H1 (cell line): ENCODE results near the gene NFX1. TPM values are rescaled to one million over a fixed set of nuclear protein-coding genes. Genes with fewer than 3 reads are reported as not detected.

ENCODE experiments used
- EGR1 ChIP-seq: IDR thresholded peaks from 2 replicates; pipeline ENCODE4 v1.6.1; 2011; ENCODE audit warnings: low read depth, low read length, borderline replicate concordance
- polyA plus RNA-seq, 7 experiments: library from polyadenylated mRNA; depleted of rRNA in 3 of 7; stranded (reverse) in 5 of 7; unstranded in 2 of 7; fragments of >200 nt in 5 of 7; fragments of 200-250 nt in 2 of 7; gene quantifications; 1 replicate in 5 of 7; 2 replicates in 1 of 7; 4 replicates in 1 of 7; pipeline versions ENCODE4 v1.2.1 to v1.2.3, GENCODE V29; 2011 to 2013; ENCODE audit warnings: missing spikeins in 2 of 7, mixed read lengths in 2 of 7
- total RNA-seq: library from RNA; stranded (reverse); fragmentation: NEBNext Ultra II Directional; extraction: Animal tissue kit (Norgen Biotek cat#: 25700); gene quantifications from 2 replicates; pipeline ENCODE4 v1.2.1, GENCODE V29; 2021
- TF ChIP-seq, protein P1 (sequence below): IDR thresholded peaks from 2 replicates; pipeline ENCODE4 v1.6.1; 2012; ENCODE audit warnings: low read length, inconsistent platforms

Gene NFX1
- total and polyA plus RNA-seq, 2 of the 8 experiments (the other 6 are each of a cell fraction or from before 2014, with no cell fraction given) = 19.4 to 28.4 TPM

DNA sequence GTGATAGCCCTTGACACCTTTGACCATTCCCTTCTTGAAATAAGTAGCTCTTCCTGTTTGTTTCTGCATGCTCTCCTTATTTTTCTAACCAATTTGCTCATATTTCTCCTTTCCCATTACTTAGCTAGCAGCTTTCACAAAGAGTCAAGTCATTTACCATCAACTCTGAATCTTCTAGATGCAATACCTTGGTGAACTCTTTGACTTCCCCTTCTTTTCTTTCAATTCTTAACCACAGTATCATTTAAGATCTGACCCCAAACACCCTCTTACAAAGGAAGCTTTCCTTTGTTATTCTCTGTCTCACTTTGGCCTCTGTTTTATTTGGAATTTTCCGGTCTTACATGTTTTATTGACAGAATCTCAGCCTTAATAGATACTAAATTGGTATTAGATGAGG, 14.0 kb downstream of the NFX1 start (continued):
- TF ChIP-seq, protein P1, sequence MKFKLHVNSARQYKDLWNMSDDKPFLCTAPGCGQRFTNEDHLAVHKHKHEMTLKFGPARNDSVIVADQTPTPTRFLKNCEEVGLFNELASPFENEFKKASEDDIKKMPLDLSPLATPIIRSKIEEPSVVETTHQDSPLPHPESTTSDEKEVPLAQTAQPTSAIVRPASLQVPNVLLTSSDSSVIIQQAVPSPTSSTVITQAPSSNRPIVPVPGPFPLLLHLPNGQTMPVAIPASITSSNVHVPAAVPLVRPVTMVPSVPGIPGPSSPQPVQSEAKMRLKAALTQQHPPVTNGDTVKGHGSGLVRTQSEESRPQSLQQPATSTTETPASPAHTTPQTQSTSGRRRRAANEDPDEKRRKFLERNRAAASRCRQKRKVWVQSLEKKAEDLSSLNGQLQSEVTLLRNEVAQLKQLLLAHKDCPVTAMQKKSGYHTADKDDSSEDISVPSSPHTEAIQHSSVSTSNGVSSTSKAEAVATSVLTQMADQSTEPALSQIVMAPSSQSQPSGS = no peak
- TF ChIP-seq EGR1 = no peak
